ENCODE data around the gene DHRS3.

DHRS3 gene

GRCh38 chr1:12615865-12616708 lies 1.9 kb downstream of the DHRS3 start:
- DNase-seq, result peak; percentile 75

- no peak for DNase-seq
Measured at GRCh38 chr1:12615159-12615864, 2.7 kb downstream of the DHRS3 start.

- no peak for DNase-seq
Measured at GRCh38 chr1:12614402-12615158, 3.4 kb downstream of the DHRS3 start.

GRCh38 chr1:12613180-12613579 lies 4.8 kb downstream of the DHRS3 start:
- no peak for DNase-seq

GRCh38 chr1:12610941-12611340 lies 7.1 kb downstream of the DHRS3 start:
- no peak for DNase-seq

- DNase-seq, result no peak
Measured at GRCh38 chr1:12610305-12610935, 7.6 kb downstream of the DHRS3 start.

- no peak for DNase-seq
Measured at GRCh38 chr1:12609469-12610003, 8.5 kb downstream of the DHRS3 start.

- no peak for DNase-seq
Measured at GRCh38 chr1:12608311-12608957, 9.6 kb downstream of the DHRS3 start.

- no peak for DNase-seq
Measured at GRCh38 chr1:12607263-12607662, 10.7 kb downstream of the DHRS3 start.

GRCh38 chr1:12604986-12605385 lies 13.0 kb downstream of the DHRS3 start:
- DNase-seq, result no peak

- no peak for DNase-seq
Measured at GRCh38 chr1:12604114-12604874, 13.7 kb downstream of the DHRS3 start.

GRCh38 chr1:12603224-12603623 lies 14.8 kb downstream of the DHRS3 start:
- DNase-seq, result no peak

- no peak for DNase-seq
Measured at GRCh38 chr1:12602659-12603024, 15.4 kb downstream of the DHRS3 start.

- peak; percentile 62 for DNase-seq
Measured at GRCh38 chr1:12601700-12602658, 16.0 kb downstream of the DHRS3 start.

GRCh38 chr1:12600880-12601633 lies 17.0 kb downstream of the DHRS3 start:
- no peak for DNase-seq

GRCh38 chr1:12600335-12600734 lies 17.7 kb downstream of the DHRS3 start:
- no peak for DNase-seq

GRCh38 chr1:12599657-12600056 lies 18.4 kb downstream of the DHRS3 start:
- DNase-seq, result no peak

- no peak for DNase-seq
Measured at GRCh38 chr1:12598974-12599373, 19.0 kb downstream of the DHRS3 start.

GRCh38 chr1:12597792-12598191 lies 20.2 kb downstream of the DHRS3 start:
- DNase-seq, result no peak
